ENCODE results near the gene ACSM6. TPM values are rescaled to one million over a fixed set of nuclear protein-coding genes. Genes with fewer than 3 reads are reported as not detected.
"Not testable (repeated sequence)": the region's sequence is repeated elsewhere in the genome, so short reads cannot be mapped to it uniquely, and the experiment has no call there.

The ACSM6 gene
- under 1 TPM; 0.12 to 0.35 (median 0.20) TPM for polyA plus RNA-seq (ENCODE audit: insufficient read length in 3 of 3)

GRCh38 chr10:95193944-95194343 lies at the start of gene ACSM6:
ACSM6 (plus strand) TSS chr10:95194238; CDS start chr10:95194486, 248 bp downstream.
- no peak for DNase-seq (ENCODE audit: low read depth in 3 of 3, low spot score in 2 of 3)

- DNase-seq (ENCODE audit: low read depth in 3 of 3, low spot score in 2 of 3) = no peak
Observed at GRCh38 chr10:95168694-95169093, 25.3 kb upstream of the ACSM6 start.

DNA sequence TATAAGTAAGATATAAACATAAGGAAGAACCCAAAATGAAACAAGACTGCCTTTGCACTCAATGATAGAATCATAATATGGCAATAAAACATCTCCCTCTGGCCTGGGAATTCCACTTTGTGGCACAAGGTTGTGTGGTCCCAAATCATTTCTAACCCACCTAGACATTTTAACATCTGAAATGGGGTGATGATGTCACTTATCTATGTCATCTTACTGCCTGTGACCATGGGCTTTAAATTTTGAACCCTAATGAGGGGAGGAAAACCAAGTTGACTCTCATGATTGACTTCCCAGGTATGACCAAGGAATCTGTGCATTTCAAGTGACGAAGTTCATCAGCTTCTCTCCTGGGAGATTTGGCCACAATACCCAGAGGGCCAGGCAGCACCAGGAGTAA lies 24.5 kb upstream of the ACSM6 start:
- no peak for DNase-seq (ENCODE audit: low read depth in 3 of 3, low spot score in 2 of 3)

GRCh38 chr10:95170790-95171189 lies 23.2 kb upstream of the ACSM6 start:
- no peak for DNase-seq (ENCODE audit: low read depth in 3 of 3, low spot score in 2 of 3)

GRCh38 chr10:95171336-95171735 lies 22.7 kb upstream of the ACSM6 start:
- no peak for DNase-seq (ENCODE audit: low read depth in 3 of 3, low spot score in 2 of 3)

DNA sequence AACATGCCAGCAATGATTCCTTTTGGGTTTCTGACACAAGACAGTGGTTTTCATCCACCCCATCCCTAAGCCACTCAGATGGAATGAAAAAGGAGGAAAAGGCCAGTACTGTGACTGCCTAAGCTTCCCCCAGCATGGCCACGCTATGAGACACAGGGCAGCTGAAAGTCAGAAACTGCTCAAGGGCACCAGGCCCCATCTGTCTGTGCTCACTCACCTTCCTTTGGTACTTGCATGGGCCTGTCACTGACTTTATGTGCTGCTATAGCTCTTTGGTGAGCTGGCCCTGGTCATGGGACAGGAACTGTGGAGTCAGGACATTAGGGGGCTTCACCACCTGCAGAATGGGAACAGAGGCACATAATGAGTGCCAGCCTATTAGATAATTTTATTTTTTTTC lies 21.2 kb upstream of the ACSM6 start:
- DNase-seq (ENCODE audit: low read depth in 3 of 3, low spot score in 2 of 3) = no peak

- DNase-seq (ENCODE audit: low read depth in 3 of 3, low spot score in 2 of 3) = no peak
Observed at GRCh38 chr10:95176101-95176500, 17.9 kb upstream of the ACSM6 start.

- no peak for DNase-seq (ENCODE audit: low read depth in 3 of 3, low spot score in 2 of 3)
Observed at GRCh38 chr10:95177429-95177828, 16.6 kb upstream of the ACSM6 start.

- no peak for DNase-seq (ENCODE audit: low read depth in 3 of 3, low spot score in 2 of 3)
Observed at GRCh38 chr10:95178266-95178665, 15.8 kb upstream of the ACSM6 start.

DNA sequence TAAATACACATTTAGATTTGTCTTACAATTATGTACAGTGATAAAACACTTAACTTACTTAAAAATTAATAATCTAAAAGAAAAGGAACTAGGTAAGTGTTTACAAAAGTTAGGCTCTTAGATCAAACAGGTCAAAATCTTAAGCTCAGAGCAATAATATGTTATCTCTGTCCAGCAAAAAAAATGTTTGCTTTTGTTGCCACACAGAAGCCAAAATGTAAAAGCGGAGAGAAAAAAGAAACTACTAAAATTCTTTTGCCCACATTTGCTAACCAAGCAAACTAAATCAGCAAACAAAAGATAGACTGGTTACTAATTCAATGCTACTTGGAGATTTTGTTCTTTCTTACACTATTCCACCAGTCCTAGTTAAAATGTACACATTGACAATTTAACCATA lies 15.2 kb upstream of the ACSM6 start:
- no peak for DNase-seq (ENCODE audit: low read depth in 3 of 3, low spot score in 2 of 3)

- DNase-seq (ENCODE audit: low read depth in 3 of 3, low spot score in 2 of 3) = no peak
Observed at GRCh38 chr10:95181726-95182125, 12.3 kb upstream of the ACSM6 start.

DNA sequence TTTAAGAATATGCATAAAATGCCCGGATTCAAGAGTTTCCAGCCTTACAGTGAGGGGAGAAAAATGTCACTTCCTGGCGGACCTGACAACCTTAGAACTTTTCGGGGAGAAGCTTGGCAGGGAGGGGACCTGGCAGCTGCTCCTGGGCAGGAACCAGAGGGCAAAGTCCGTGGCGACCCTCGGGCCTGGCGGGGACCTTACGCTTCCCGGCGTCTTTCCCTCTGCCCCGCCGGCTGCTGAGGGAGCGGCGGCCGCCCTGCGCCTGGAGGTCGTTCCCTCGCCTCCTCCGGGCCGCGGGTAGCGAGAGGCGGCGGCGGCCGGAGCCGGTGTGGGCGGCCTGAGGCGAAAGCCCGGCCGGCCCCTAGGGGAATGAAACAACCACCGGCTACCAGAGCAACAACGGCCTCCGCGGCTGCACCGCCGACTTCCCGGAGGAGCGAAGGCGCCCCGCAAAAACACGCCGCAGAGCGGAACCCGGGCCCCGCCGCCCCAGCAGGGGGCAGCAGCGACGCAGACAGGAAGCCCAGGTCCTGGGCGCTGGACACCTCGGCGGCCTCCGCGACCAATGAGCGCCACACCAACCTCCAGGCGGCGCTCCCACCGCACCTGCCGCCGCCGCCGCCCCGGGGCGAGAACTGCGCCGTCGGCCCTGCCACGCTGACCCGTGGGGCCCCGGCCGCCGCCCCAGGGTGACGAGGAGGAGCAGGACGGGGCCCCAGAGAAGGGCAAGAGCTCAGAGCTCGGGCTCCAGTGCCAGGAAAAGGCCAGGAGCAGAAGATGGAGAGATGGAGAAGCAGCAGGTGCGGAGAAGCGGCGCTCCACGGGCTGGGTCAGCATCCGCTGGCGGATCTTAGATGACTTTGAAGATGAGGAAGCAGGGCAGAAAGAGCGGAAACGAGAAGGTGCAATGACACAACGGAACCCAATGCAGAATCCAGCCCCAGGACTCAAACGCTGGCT lies 10.5 kb upstream of the ACSM6 start:
- DNase-seq (ENCODE audit: low read depth in 3 of 3, low spot score in 2 of 3) = peak; percentile 33 to 77 (median 57)

DNA sequence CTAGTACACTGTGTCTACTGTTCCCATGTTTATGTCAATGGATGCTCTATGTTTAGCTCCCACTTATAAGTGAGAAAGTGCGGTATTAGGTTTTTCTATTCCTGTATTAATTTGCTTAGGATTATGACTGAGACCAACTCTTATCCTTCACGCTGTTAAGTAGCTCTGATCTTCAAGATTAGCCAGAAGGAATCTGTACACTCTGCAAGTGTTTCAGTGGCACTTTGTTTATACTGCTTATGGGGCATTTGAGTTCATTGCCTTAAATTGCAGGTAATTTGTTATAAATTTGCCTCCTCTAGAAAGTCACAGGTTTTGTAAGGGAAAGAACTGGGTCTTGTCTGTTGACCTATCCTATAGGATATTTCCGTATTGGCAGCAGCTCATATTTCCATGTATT lies 6.4 kb upstream of the ACSM6 start:
- no peak for DNase-seq (ENCODE audit: low read depth in 3 of 3, low spot score in 2 of 3)

- no peak for DNase-seq (ENCODE audit: low read depth in 3 of 3, low spot score in 2 of 3)
Observed at GRCh38 chr10:95188593-95188992, 5.4 kb upstream of the ACSM6 start.

DNA sequence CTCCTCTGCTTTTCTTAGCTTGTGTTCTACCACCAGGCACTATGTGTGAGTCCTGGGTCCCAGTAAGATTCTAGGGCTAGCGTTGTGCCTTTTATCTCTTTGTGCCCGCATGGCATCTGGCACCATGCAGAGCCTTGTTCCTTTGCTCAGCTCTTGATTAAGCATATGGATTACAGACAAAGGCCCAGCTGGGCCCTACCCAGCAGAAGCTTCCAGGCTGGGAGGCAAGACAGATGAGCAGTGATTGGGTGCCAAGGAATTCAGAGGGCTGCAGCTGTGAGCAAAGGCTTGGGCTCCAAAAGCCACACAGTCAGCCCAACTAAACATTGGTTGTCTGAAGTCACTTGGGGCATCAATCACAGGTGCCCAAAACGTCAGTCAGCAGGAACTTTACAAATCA lies 2.0 kb downstream of the ACSM6 start:
- no peak for DNase-seq (ENCODE audit: low read depth in 3 of 3, low spot score in 2 of 3)

DNA sequence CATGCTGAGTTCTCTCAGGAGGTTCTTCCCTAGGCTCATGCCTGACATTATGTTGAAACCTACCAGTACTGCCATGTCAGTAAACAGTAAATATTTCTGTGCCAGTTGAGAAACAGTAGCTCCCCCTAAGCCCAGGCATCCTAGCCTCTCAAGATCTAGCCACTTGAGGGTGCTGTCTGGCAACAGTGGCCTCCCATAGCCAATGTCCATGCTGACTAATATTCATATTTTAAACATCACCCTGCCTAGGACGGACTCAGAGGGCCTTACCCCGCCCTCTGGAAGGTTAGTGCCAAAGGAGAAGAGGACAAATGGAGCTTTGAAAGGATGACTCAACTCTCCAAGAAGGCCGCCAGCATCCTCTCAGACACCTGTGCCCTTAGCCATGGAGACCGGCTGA lies 7.7 kb downstream of the ACSM6 start:
- DNase-seq (ENCODE audit: low read depth in 3 of 3, low spot score in 2 of 3) = no peak

DNA sequence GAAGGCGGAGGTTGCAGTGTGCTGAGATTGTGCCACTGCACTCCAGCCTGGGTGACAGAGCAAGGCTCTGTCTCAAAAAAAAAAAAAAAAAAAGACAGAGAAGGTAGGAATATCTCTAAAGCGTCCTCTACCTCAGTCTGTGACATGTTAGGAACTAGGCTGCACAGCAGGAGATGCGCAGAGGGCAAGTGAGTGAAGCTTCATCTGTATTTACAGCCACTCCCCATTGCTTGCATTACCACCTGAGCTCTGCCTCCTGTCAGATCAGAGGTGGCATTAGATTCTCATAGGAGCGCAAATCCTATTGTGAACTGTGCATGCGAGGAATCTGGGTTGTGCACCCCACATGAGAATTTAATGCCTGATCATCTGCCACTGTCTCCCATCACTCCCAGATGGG lies 8.8 kb downstream of the ACSM6 start:
- DNase-seq (ENCODE audit: low read depth in 3 of 3, low spot score in 2 of 3) = not testable (repeated sequence)

DNA sequence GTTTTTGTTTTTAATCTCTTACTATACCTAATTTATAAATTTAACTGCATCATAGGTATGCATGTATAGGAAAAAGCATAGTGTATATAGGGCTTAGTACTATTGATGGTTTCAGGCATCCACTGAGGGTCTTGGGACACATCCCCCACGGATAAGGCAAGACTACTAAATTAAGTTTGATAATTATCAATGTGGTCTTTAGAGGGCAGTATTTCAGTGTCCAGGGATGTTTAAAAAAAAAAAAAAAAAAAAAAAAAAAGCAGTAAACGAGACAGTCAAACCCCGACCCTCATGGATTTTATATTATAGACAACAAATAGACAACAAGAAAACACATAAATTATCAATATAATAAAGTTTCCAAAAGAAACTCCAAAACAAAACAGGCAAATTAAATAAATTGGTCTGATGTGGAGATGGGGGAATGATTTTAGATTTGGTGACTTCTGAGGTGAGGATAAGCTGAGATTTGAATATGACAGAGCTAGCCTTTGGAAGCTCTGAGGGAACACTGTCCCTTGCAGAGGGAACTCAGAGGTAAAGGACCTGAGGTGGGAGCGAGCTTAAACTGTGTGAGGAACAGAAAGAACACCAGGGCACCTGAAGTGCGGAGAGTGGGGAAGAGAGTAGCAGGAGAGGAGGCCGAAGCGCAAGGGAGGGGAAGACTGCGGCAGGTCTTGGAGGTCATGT lies 14.8 kb downstream of the ACSM6 start:
- no peak for DNase-seq (ENCODE audit: low read depth in 3 of 3, low spot score in 2 of 3)

DNA sequence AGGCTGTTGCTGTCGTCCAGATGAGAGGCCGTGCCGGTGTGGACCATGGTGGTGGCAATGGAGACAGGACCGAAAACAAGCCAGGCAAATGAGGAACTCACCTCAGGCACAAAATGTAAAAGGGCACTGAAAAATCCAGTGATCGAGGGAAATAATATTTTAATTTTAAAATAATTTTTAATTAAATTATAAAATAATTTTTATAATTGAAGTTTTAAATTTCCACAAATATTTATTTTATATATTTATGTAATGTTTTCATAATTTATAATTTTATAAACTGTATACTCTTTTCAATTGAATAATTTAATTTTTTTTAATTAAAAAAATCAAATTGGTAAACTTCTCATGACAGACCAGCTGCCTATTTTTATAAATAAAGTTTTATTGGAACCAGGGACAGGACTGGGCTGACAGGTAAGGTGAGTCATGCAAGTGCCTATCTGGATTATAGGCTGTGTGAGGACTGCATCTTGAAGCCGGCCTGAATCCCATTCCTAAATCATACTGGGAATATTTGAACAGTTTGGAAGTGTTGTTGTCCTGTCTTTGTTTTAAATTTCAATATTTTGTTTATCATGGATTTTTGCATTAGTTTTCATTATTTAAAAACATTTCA lies 15.6 kb downstream of the ACSM6 start:
- DNase-seq (ENCODE audit: low read depth in 3 of 3, low spot score in 2 of 3) = no peak

- DNase-seq (ENCODE audit: low read depth in 3 of 3, low spot score in 2 of 3) = no peak
Observed at GRCh38 chr10:95211606-95212279, 17.7 kb downstream of the ACSM6 start.

DNA sequence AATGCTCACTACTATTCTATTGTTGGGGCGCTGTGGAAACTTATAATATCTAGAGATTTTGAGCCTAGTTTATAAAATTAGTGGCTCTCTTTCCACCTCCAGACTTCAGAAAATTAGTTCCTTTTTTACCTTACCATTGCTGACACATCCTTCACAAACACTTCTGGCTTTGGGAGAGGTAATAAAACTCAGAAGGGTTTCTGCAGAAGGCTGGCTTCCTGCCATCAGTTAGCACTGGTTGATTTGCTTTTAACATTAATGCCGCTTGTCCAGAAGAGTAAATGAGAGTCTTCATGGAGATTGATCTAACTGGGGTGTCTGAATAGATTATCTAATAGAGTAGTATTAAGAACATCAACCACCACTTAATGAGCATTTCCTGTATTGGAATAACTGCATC lies 20.3 kb downstream of the ACSM6 start:
- DNase-seq (ENCODE audit: low read depth in 3 of 3, low spot score in 2 of 3) = no peak

All from right renal cortex interstitium (tissue), 3 donors.